IPS-15b (cell line): ENCODE measurements around the gene FUBP3.

Experiments
- H3K27me3 ChIP-seq: one replicate; pipeline ENCODE4 v1.6.1; 2013; ENCODE audit warnings: low read length; ENCODE audit not compliant: control insufficient read depth, insufficient read depth
- H3K36me3 ChIP-seq: one replicate; pipeline ENCODE4 v1.6.1; 2013; ENCODE audit warnings: low read length; ENCODE audit not compliant: control insufficient read depth, insufficient read depth
- H3K4me1 ChIP-seq: one replicate; pipeline ENCODE4 v1.6.1; 2013; ENCODE audit warnings: mild to moderate bottlenecking, low read length; ENCODE audit not compliant: control insufficient read depth, insufficient read depth
- H3K4me3 ChIP-seq: one replicate; pipeline ENCODE4 v1.5.1; 2013; ENCODE audit warnings: low read depth, low read length
- H3K9ac ChIP-seq: one replicate; pipeline ENCODE4 v1.6.1; 2013; ENCODE audit warnings: low read depth, mild to moderate bottlenecking, low read length
- H3K9me3 ChIP-seq: one replicate; pipeline ENCODE4 v1.6.1; 2013; ENCODE audit warnings: mild to moderate bottlenecking, low read length; ENCODE audit not compliant: control insufficient read depth, insufficient read depth

Gene FUBP3

GRCh38 chr9:130610862-130611707, 31.7 kb downstream of the FUBP3 start:
- peaks cover 23% of the 10 kb centered on the region for H3K36me3 ChIP-seq
- H3K4me1 ChIP-seq: peaks cover 6% of the 10 kb centered on the region
- H3K4me3 ChIP-seq: no peak overlapping the region
- no peaks in the 10 kb centered on the region for H3K27me3 ChIP-seq
- no peak overlapping the region for H3K9ac ChIP-seq
- H3K9me3 ChIP-seq: no peaks in the 10 kb centered on the region

GRCh38 chr9:130616451-130616850, 37.1 kb downstream of the FUBP3 start:
- Histone ChIP-seq H3K9me3 (no peaks in the 10 kb centered on the region), H3K9ac (no peak overlapping the region), H3K4me3 (no peak overlapping the region), H3K27me3 (no peaks in the 10 kb centered on the region), H3K36me3 (peaks cover 62% of the 10 kb centered on the region), H3K4me1 (no peaks in the 10 kb centered on the region)

GRCh38 chr9:130623466-130623865, 44.1 kb downstream of the FUBP3 start:
- Histone ChIP-seq H3K9ac (no peak overlapping the region), H3K9me3 (no peaks in the 10 kb centered on the region), H3K4me1 (no peaks in the 10 kb centered on the region), H3K4me3 (no peak overlapping the region), H3K36me3 (peaks cover 56% of the 10 kb centered on the region), H3K27me3 (no peaks in the 10 kb centered on the region)

DNA sequence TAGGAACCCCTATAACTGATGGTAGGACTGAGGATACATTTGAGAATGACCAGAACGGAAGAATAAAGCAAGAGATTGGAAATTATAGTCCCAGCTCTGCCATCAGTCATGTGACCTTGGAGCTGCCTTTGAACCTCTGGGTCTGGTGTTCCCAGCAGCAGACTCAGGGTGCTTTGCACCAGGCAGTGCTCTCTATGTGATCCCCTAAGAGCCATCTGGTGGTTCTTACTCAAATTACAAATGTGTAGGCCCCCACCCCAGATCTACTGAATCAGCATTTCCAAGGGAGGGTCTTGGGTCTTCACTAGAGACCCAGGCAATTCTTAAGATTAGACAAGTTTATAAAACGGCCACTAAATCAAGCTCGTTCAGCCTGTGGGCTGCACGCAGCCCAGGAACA, 44.8 kb downstream of the FUBP3 start:
- Histone ChIP-seq H3K27me3 (no peaks in the 10 kb centered on the region), H3K9ac (no peak overlapping the region), H3K9me3 (no peaks in the 10 kb centered on the region), H3K4me1 (no peaks in the 10 kb centered on the region), H3K36me3 (peaks cover 55% of the 10 kb centered on the region), H3K4me3 (no peak overlapping the region)

DNA sequence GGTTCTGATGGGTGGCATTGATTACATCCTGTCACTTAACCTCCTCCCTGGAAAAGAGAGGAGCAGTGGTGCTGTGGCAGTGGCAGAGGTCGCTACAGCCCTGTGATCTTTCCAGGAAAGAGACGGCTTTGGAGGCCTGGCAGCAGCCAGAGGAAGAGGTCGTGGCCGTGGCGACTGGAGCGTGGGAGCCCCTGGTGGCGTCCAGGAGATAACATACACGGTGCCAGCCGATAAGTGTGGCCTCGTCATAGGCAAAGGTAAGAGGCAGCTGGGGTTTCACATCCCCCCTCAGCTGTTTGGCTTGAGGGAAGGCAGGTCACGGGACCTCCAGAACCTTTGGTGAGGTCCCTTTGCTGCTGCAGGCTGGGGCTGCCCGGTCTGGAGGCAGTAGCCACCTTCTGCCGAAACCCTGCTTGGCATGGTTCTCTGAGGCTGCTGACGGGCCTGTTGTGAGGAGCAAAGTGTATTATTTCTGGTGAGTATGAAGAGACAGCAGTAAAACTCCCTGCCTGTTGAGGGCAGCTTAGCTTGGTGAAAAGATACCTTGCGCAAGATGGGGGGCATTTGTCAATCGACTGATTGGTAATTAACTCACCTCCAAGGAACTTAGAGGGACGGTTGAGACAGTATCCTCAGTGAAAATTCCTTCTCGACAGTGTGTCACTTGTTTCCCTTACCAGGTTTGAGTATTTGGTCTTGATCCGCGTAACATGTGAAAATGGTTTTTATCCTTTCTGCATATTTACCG, 47.0 kb downstream of the FUBP3 start:
- no peak overlapping the region for H3K4me3 ChIP-seq
- peaks cover 2% of the 10 kb centered on the region for H3K4me1 ChIP-seq
- H3K9ac ChIP-seq: no peak overlapping the region
- no peaks in the 10 kb centered on the region for H3K27me3 ChIP-seq
- peaks cover 49% of the 10 kb centered on the region for H3K36me3 ChIP-seq
- H3K9me3 ChIP-seq: no peaks in the 10 kb centered on the region

DNA sequence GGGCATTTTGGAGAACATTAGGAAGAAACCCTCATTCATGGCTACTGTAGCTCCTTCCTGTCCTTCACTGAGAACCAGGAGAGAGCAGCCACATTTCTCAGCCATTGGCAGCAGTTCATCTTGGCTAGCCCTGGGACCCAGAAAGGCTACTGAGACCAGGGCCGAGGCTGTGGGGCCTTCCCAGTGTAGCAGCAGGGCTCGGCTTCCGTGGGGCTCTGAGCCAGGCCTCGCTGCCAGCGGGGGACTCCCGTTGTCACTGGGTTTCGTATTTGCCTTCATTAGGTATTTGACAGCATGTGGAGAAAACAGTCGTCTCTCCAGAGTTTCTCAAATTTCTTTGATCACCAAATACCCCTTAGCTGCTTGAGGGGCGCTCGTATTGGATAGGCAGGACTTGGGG, 47.7 kb downstream of the FUBP3 start:
- H3K36me3 ChIP-seq: peaks cover 55% of the 10 kb centered on the region
- peaks cover 2% of the 10 kb centered on the region for H3K4me1 ChIP-seq
- no peaks in the 10 kb centered on the region for H3K27me3 ChIP-seq
- no peak overlapping the region for H3K9ac ChIP-seq
- no peaks in the 10 kb centered on the region for H3K9me3 ChIP-seq
- no peak overlapping the region for H3K4me3 ChIP-seq

DNA sequence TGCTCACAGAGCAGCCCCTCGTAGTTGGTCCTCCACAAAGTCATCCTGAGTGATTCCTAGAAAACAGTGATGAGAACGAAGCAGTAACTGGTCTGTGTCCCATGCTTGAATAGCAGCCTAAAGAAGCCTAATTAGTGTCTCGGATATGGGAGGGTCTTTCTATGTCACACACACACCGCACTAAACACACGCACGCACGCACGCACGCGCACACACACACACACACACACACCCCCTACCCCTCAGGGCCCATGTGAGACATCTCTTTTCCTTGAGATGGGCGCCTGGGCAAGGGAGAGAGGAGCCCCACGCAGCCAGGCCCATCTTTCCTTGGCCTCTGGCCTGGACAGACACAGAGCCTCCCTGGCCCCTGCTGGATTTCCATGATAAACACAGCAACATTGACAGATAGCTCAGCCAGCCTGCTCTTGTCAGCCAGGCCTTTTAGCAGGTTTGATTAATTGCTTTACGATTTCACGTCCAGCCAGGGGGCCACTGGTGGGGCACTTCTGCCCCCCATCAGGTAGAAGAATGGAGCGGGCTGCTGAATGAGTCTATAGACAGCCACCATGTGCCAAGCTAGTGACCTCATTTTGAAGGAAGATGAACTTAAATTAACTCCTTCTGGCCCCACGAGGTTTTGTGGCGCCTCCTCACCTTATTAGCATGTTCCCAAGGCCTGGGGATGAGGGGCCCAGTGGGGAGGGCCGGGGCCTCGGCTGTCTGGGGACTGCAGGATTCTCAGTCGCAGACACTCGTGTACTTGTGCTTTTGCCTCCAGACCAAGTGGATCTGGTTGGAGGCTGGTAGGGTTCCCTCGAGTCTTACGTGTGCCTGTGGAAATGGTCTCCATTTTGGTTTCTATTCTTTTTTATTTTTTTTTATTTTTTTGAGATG, 48.8 kb downstream of the FUBP3 start:
- no peaks in the 10 kb centered on the region for H3K27me3 ChIP-seq
- H3K36me3 ChIP-seq: peaks cover 63% of the 10 kb centered on the region
- no peak overlapping the region for H3K9ac ChIP-seq
- peaks cover 2% of the 10 kb centered on the region for H3K4me1 ChIP-seq
- no peak overlapping the region for H3K4me3 ChIP-seq
- no peaks in the 10 kb centered on the region for H3K9me3 ChIP-seq

GRCh38 chr9:130629443-130630070, 50.2 kb downstream of the FUBP3 start:
- H3K4me3 ChIP-seq: no peak overlapping the region
- H3K27me3 ChIP-seq: no peaks in the 10 kb centered on the region
- peaks cover 2% of the 10 kb centered on the region for H3K4me1 ChIP-seq
- no peak overlapping the region for H3K9ac ChIP-seq
- H3K9me3 ChIP-seq: no peaks in the 10 kb centered on the region
- peaks cover 65% of the 10 kb centered on the region for H3K36me3 ChIP-seq

- no peak overlapping the region for H3K4me3 ChIP-seq
- peaks cover 67% of the 10 kb centered on the region for H3K36me3 ChIP-seq
These were observed 50.7 kb downstream of the FUBP3 start for GRCh38 chr9:130630071-130630450.

GRCh38 chr9:130630506-130631330, 51.3 kb downstream of the FUBP3 start:
- Histone ChIP-seq H3K4me1 (peaks cover 2% of the 10 kb centered on the region), H3K27me3 (no peaks in the 10 kb centered on the region), H3K9ac (no peak overlapping the region), H3K4me3 (no peak overlapping the region), H3K9me3 (no peaks in the 10 kb centered on the region), H3K36me3 (peaks cover 65% of the 10 kb centered on the region)

More at GRCh38 chr9:130630071-130630450, 50.7 kb downstream of the FUBP3 start:
- H3K4me1 ChIP-seq: peaks cover 2% of the 10 kb centered on the region
- no peaks in the 10 kb centered on the region for H3K27me3 ChIP-seq
- H3K9ac ChIP-seq: no peak overlapping the region
- H3K9me3 ChIP-seq: no peaks in the 10 kb centered on the region
